ENCODE data around the gene BTG1. TPM values are rescaled to one million over a fixed set of nuclear protein-coding genes. Genes with fewer than 3 reads are reported as not detected.

The BTG1 gene
- total RNA-seq, 2 donors from 2014 or later = 30.4 to 34.1 TPM

DNA sequence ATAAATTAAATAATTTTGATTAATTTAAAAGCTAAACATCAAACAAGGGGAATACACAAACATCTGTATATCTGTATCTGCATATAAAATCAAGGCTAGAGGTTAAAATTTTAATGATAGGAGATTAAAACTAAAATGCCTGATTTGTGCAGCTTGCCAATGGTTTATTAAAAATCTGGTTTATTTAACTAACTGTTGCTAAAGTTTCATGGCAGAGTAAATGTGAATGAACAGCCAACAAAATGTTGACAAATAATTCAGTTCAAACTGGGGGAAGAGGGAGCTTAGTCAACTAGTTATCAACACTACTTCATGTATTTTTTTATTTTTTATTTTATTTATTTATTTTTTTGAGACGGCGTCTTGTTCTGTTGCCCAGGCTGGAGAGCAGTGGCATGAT lies 43.0 kb downstream of the BTG1 start:
- peaks cover 18% of the 10 kb centered on the region for H3K4me1 Mint-ChIP-seq
- 100% methylated on average over 2 of the region's 2 CpGs for WGBS, 2 experiments (ENCODE audit: insufficient coverage in 1 of 2, insufficient read length in 1 of 2)
- H3K27ac Mint-ChIP-seq = no peak overlapping the region
- H3K9me3 ChIP-seq (ENCODE audit: control insufficient read depth, low read length) = no peaks in the 10 kb centered on the region
- TF ChIP-seq, protein P1, sequence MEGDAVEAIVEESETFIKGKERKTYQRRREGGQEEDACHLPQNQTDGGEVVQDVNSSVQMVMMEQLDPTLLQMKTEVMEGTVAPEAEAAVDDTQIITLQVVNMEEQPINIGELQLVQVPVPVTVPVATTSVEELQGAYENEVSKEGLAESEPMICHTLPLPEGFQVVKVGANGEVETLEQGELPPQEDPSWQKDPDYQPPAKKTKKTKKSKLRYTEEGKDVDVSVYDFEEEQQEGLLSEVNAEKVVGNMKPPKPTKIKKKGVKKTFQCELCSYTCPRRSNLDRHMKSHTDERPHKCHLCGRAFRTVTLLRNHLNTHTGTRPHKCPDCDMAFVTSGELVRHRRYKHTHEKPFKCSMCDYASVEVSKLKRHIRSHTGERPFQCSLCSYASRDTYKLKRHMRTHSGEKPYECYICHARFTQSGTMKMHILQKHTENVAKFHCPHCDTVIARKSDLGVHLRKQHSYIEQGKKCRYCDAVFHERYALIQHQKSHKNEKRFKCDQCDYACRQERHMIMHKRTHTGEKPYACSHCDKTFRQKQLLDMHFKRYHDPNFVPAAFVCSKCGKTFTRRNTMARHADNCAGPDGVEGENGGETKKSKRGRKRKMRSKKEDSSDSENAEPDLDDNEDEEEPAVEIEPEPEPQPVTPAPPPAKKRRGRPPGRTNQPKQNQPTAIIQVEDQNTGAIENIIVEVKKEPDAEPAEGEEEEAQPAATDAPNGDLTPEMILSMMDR (conservative IDR thresholded peaks at IDR 0.05) = no peak
- H3K27ac ChIP-seq (ENCODE audit: low read depth, low read length) = no peak overlapping the region
- no peak for DNase-seq
- no peak overlapping the region for H3K4me3 ChIP-seq (ENCODE audit: low read length)
- H3K27me3 ChIP-seq (ENCODE audit: control insufficient read depth, insufficient read depth, low read length, poor library complexity, severe bottlenecking) = no peaks in the 10 kb centered on the region
- no peak overlapping the region for H3K4me3 Mint-ChIP-seq
- H3K36me3 ChIP-seq (ENCODE audit: control insufficient read depth, insufficient read depth, low read length) = no peaks in the 10 kb centered on the region
- H3K9me3 Mint-ChIP-seq = peaks cover 9% of the 10 kb centered on the region
- H3K27me3 Mint-ChIP-seq (ENCODE audit: insufficient read depth) = no peaks in the 10 kb centered on the region
- no peak overlapping the region for H3K9ac ChIP-seq (ENCODE audit: extremely low read depth, low read length, poor library complexity, severe bottlenecking)
- peaks cover 1% of the 10 kb centered on the region for H3K36me3 Mint-ChIP-seq (ENCODE audit: low read depth)
- H3K4me1 ChIP-seq (ENCODE audit: control insufficient read depth, insufficient read depth, low read length) = peaks cover 5% of the 10 kb centered on the region

DNA sequence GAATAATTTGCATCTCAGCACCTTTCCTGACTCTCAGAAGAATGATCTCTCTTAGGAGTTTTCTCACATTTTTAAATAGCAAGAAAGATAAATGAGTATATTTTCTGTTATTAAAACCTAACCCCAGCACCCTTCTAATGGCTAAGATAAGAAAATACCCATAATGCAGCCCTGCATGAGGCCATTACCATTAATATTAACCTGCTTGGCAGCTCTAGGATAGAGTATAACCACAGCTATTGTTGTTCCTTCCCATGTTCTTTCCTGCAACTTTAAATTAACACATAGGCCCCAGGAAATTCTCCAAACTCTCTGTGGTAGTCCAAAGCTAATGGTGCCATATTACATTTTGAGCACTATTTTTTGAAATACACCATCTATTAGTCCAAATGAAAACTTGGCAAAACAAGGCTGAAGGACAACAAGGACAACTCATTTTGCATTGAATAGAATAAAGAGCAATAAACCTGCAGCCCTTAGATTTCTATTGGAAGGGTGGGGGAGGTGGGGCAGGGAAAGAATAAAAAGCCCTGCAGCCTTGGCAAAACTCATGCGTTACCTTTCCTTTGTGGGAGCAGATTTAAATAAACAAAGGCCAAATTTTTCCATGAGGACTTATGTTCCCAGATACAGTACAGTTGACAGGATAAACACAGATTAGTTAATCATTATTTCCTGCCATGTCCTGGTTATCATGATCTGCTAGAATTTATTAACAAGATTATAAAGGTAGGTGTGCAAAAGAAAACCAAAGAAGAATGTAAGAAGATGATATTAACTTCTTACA lies 46.9 kb downstream of the BTG1 start:
- Histone ChIP-seq H3K27me3 (ENCODE audit: control insufficient read depth, insufficient read depth, low read length, poor library complexity, severe bottlenecking) (no peaks in the 10 kb centered on the region), H3K27ac (ENCODE audit: low read depth, low read length) (no peak overlapping the region), H3K4me1 (ENCODE audit: control insufficient read depth, insufficient read depth, low read length) (peaks cover 3% of the 10 kb centered on the region), H3K36me3 (ENCODE audit: control insufficient read depth, insufficient read depth, low read length) (no peaks in the 10 kb centered on the region), H3K4me3 (ENCODE audit: low read length) (no peak overlapping the region), H3K9me3 (ENCODE audit: control insufficient read depth, low read length) (no peaks in the 10 kb centered on the region), H3K9ac (ENCODE audit: extremely low read depth, low read length, poor library complexity, severe bottlenecking) (no peak overlapping the region)
- no peak for DNase-seq
- Mint-ChIP-seq H3K4me1 (peaks cover 5% of the 10 kb centered on the region), H3K27ac (no peak overlapping the region), H3K4me3 (no peak overlapping the region), H3K9me3 (peaks cover 9% of the 10 kb centered on the region), H3K27me3 (ENCODE audit: insufficient read depth) (no peaks in the 10 kb centered on the region), H3K36me3 (ENCODE audit: low read depth) (peaks cover 1% of the 10 kb centered on the region)
- TF ChIP-seq, protein P1 (conservative IDR thresholded peaks at IDR 0.05) = no peak
- 89 to 100% methylated on average over 1 of the region's 1 CpG for WGBS, 2 experiments (ENCODE audit: insufficient coverage in 1 of 2, insufficient read length in 1 of 2)

DNA sequence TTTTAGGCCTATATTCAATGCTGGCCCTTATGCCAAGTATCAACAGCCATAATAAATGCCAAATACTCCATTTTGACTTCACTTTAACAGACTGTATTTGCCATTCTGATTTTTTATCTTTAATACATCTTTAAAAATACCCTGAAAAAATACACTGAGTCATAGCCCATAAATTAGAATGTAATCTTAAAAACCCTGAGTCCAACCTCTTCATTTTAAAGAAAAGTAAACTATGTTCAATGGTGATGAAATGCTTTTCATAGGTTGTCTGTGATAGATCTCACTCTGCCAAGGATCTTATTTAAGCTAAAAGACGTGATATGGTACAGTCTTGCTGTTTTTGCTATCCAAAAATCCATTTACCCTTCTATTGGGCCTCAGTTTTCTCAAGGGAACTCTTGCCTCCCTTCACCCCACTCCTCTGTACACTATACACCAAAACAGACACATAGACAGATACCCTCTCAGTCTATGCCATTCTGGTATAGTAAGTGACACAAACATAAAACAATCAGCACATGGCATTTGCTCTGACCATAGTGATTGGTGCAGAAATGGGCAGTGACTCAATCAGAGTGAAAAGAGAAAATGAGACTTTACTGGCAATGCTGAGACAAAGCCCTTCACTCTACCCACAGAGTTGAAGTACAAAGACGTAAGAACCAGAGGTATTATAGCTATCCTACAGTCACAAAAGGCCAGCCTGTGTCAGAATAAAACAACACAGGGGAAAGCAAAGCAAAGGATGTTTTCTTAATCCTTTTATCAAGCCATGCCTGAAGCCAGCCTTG lies 49.1 kb downstream of the BTG1 start:
- Mint-ChIP-seq H3K27me3 (ENCODE audit: insufficient read depth) (no peaks in the 10 kb centered on the region), H3K9me3 (peaks cover 9% of the 10 kb centered on the region), H3K4me1 (peaks cover 5% of the 10 kb centered on the region), H3K4me3 (no peak overlapping the region), H3K27ac (no peak overlapping the region), H3K36me3 (ENCODE audit: low read depth) (peaks cover 1% of the 10 kb centered on the region)
- TF ChIP-seq, protein P1 (conservative IDR thresholded peaks at IDR 0.05) = no peak
- Histone ChIP-seq H3K9ac (ENCODE audit: extremely low read depth, low read length, poor library complexity, severe bottlenecking) (no peak overlapping the region), H3K36me3 (ENCODE audit: control insufficient read depth, insufficient read depth, low read length) (no peaks in the 10 kb centered on the region), H3K4me1 (ENCODE audit: control insufficient read depth, insufficient read depth, low read length) (peaks cover 3% of the 10 kb centered on the region), H3K9me3 (ENCODE audit: control insufficient read depth, low read length) (no peaks in the 10 kb centered on the region), H3K27me3 (ENCODE audit: control insufficient read depth, insufficient read depth, low read length, poor library complexity, severe bottlenecking) (no peaks in the 10 kb centered on the region), H3K4me3 (ENCODE audit: low read length) (no peak overlapping the region), H3K27ac (ENCODE audit: low read depth, low read length) (no peak overlapping the region)
- 88 to 100% methylated on average over 1 to 2 of the region's 2 CpGs for WGBS, 2 experiments (ENCODE audit: insufficient coverage in 1 of 2, insufficient read length in 1 of 2)
- no peak for DNase-seq

All from endodermal cell (in vitro differentiated cells).